K562 (cell line): ENCODE results near the gene SH3BGRL3. TPM values are rescaled to one million over a fixed set of nuclear protein-coding genes. Genes with fewer than 3 reads are reported as not detected.

Source experiments
- ARID1B ChIP-seq: fragments of 450-650 bp; IDR thresholded peaks from 2 replicates; pipeline ENCODE4 v1.6.1; 2016; ENCODE audit warnings: antibody characterized with exemption, mild to moderate bottlenecking, inconsistent platforms
- BRCA1 ChIP-seq, 2 experiments: fragments of 450-650 bp in 1 of 2; sonication (generic) in 1 of 2; formaldehyde crosslinking in 1 of 2; IDR thresholded peaks; 2 replicates each; pipeline versions ENCODE4 v1.5.0 to v1.6.1; 2017 to 2020; ENCODE audit warnings: mild to moderate bottlenecking in 1 of 2, missing genetic modification reagents in 1 of 2
- CEBPZ ChIP-seq: fragments of 150-350 bp; IDR thresholded peaks from 2 replicates; pipeline ENCODE4 v1.6.1; 2014; ENCODE audit warnings: low read depth, mild to moderate bottlenecking, low read length, borderline replicate concordance
- CHD2 ChIP-seq: IDR thresholded peaks from 2 replicates; pipeline ENCODE4 v1.6.1; 2011; ENCODE audit warnings: low read depth, low read length
- DPF2 ChIP-seq: fragments of 450-650 bp; IDR thresholded peaks from 2 replicates; pipeline ENCODE4 v1.6.1; 2016
- HSF4 ChIP-seq: fragments of 250-450 bp; sonication (Bioruptor Pico); IDR thresholded peaks from 2 replicates; pipeline ENCODE4 v2.1.2; 2022; ENCODE audit warnings: mild to moderate bottlenecking, moderate library complexity, borderline replicate concordance
- POLR2A ChIP-seq: fragments of 450-650 bp; conservative IDR thresholded peaks from 2 replicates; pipeline ENCODE4 v1.6.1; 2016
- SPI1 ChIP-seq: IDR thresholded peaks from 2 replicates; pipeline ENCODE4 v1.6.1; 2011; ENCODE audit warnings: low read depth, low read length, control low read depth, borderline replicate concordance
- ZNF165 ChIP-seq: fragments of 250-450 bp; sonication (Bioruptor Pico); IDR thresholded peaks from 2 replicates; pipeline ENCODE4 v1.4.0; 2020; ENCODE audit warnings: borderline replicate concordance
- ZNF224 ChIP-seq: sonication (generic); formaldehyde crosslinking; IDR thresholded peaks from 2 replicates; pipeline ENCODE4 v1.8.0; 2022; ENCODE audit warnings: mild to moderate bottlenecking, missing genetic modification reagents
- ZNF740 ChIP-seq, 3 experiments: fragments of 200-800 bp in 1 of 3; sonication (Bioruptor generic) in 1 of 3; sonication (generic) in 1 of 3; formaldehyde crosslinking in 1 of 3; IDR thresholded peaks; 2 replicates each; pipeline versions ENCODE4 v1.6.1 to v1.8.0; 2016 to 2022; ENCODE audit warnings: mild to moderate bottlenecking in 2 of 3, missing compliant biosample characterization in 2 of 3, missing genetic modification characterization in 2 of 3, missing genetic modification reagents in 1 of 3
- ZNF77 ChIP-seq: fragments of 250-450 bp; sonication (Bioruptor Pico); IDR thresholded peaks from 2 replicates; pipeline ENCODE4 v1.5.0; 2020
- ZZZ3 ChIP-seq: fragments of 450-650 bp; IDR thresholded peaks from 2 replicates; pipeline ENCODE4 v1.6.1; 2016; ENCODE audit warnings: antibody characterized with exemption, mild to moderate bottlenecking, moderate library complexity
- polyA plus RNA-seq, 8 experiments: library from polyadenylated mRNA; depleted of rRNA in 4 of 8; stranded (reverse) in 5 of 8; unstranded in 3 of 8; fragments of >200 nt; fragmentation: Nextera tagmentation in 2 of 8; fragmentation: Illumina TruSeq in 1 of 8; extraction: Ambion mirVana in 2 of 8; extraction: Trizol in 1 of 8; gene quantifications; 2 replicates each; pipeline versions ENCODE4 v1.2.1 to v1.2.3, GENCODE V29; 2011 to 2014; ENCODE audit warnings: inconsistent platforms in 1 of 8, missing spikeins in 1 of 8
- total RNA-seq, 7 experiments: library from RNA; depleted of rRNA in 6 of 7; stranded (reverse); fragments of >200 nt in 6 of 7; fragmentation: Illumina TruSeq in 2 of 7; extraction: Trizol in 2 of 7; gene quantifications; 2 replicates each; pipeline versions ENCODE4 v1.2.1 to v1.2.3, GENCODE V29; 2011 to 2021; ENCODE audit warnings: low replicate concordance in 1 of 7
- TF ChIP-seq, protein P1 (sequence below), 2 experiments: fragments of 450-650 bp; IDR thresholded peaks; 2 replicates each; pipeline ENCODE4 v1.6.1; 2016
- TF ChIP-seq, protein P2 (sequence below), 2 experiments: IDR thresholded peaks in 1 of 2; conservative IDR thresholded peaks in 1 of 2; 2 replicates each; pipeline ENCODE4 v1.6.1; 2016; ENCODE audit warnings: low read depth in 2 of 2, mild to moderate bottlenecking in 1 of 2, missing compliant biosample characterization in 1 of 2, missing genetic modification characterization in 1 of 2, moderate library complexity in 1 of 2

The SH3BGRL3 gene
- total and polyA plus RNA-seq, 9 of the 15 experiments (the other 6 are each of a cell fraction or from before 2014, with no cell fraction given) = 30.3 to 140 (median 54.2) TPM

DNA sequence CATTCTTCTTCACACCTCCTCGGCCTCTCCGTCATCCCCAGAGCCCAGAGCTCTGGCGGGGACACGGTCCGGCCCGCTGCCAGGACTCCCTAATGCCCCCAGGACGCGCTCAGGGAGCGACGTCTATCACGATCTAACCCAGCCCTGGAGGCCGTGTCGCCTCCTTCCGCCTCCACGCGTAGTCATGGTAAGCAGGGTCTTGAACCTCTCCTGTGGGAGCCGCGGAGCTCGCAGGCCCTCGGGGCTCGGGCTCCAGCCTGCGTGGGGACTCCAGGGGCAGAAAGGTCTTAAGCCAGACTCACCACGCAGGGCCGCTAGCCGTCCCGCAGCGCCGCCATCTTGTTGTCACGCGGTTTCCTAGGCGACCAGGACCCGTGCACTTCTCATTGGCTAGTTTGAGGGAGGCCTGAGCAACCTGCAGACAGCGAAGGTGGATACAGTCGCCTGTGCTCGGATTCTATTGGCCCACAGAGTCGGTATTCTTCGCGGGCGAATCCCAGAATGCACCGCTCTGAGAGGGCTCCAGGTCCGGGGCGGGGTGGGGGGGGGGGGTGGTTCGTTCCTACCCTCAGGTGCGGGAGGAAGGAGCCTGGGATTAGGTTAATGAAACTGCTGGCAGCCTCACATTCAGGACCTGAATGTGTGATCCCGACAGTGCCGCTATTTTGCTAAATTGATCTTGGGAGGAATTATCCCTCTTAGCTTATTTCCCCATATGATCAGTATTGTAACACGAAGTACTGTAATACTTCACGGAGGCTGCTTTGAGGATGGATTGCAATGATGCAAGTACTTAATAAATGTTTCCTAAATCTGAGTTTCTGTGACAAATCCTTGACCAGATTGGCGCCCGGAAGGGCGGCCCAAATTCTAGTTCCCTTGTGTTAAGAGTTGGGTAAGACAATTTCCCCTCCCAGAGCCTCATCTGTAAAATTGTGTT lies 26.7 kb downstream of the SH3BGRL3 start, which contains the start of gene UBXN11 (continued):
- TF ChIP-seq, protein P1, sequence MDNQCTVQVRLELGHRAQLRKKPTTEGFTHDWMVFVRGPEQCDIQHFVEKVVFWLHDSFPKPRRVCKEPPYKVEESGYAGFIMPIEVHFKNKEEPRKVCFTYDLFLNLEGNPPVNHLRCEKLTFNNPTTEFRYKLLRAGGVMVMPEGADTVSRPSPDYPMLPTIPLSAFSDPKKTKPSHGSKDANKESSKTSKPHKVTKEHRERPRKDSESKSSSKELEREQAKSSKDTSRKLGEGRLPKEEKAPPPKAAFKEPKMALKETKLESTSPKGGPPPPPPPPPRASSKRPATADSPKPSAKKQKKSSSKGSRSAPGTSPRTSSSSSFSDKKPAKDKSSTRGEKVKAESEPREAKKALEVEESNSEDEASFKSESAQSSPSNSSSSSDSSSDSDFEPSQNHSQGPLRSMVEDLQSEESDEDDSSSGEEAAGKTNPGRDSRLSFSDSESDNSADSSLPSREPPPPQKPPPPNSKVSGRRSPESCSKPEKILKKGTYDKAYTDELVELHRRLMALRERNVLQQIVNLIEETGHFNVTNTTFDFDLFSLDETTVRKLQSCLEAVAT (IDR thresholded peaks at IDR 0.05) = no peak
- TF ChIP-seq HSF4 (CRISPR knock-in tag) = 0 out of 2 replicates have a peak, but pooled peaks have one; percentile 35
- no peak; the same call in none of the 2 replicates for TF ChIP-seq CHD2
- no peak for TF ChIP-seq ZZZ3
- TF ChIP-seq BRCA1 (IDR thresholded peaks at IDR 0.05) = no peak
- no peak for TF ChIP-seq BRCA1 (CRISPR knock-in tag; IDR thresholded peaks at IDR 0.05)
- no peak for TF ChIP-seq ZNF77 (CRISPR knock-in tag)
- no peak for TF ChIP-seq SPI1
- TF ChIP-seq ZNF165 = no peak
- no peak; the same call in 1 of the 2 replicates for TF ChIP-seq DPF2
- TF ChIP-seq, protein P2, sequence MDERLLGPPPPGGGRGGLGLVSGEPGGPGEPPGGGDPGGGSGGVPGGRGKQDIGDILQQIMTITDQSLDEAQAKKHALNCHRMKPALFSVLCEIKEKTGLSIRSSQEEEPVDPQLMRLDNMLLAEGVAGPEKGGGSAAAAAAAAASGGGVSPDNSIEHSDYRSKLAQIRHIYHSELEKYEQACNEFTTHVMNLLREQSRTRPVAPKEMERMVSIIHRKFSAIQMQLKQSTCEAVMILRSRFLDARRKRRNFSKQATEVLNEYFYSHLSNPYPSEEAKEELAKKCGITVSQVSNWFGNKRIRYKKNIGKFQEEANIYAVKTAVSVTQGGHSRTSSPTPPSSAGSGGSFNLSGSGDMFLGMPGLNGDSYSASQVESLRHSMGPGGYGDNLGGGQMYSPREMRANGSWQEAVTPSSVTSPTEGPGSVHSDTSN (CRISPR knock-in tag; IDR thresholded peaks at IDR 0.05; ENCODE audit: low read depth) = no peak
- TF ChIP-seq, protein P2 (tag; conservative IDR thresholded peaks at IDR 0.05; ENCODE audit: low read depth) = no peak
- TF ChIP-seq ARID1B = no peak
- peak; percentile 26; the same call in 1 of the 2 replicates for TF ChIP-seq ZNF740 (CRISPR knock-in tag; IDR thresholded peaks at IDR 0.05)
- TF ChIP-seq ZNF740 (tag; IDR thresholded peaks at IDR 0.05) = peak in 1 of 2 experiments; percentile 96; a peak in 2 of 4 replicates
- TF ChIP-seq POLR2A = peak; percentile 76
- no peak for TF ChIP-seq CEBPZ
- TF ChIP-seq ZNF224 (CRISPR knock-in tag) = no peak
